Gastroesophageal sphincter (tissue), 4 donors: ENCODE results near the gene GALNT9. TPM values are rescaled to one million over a fixed set of nuclear protein-coding genes. Genes with fewer than 3 reads are reported as not detected.

Experiments used
- ATAC-seq: fragments of 150-250 bp; one replicate; pipeline ENCODE4 v1.9.1; 2016; ENCODE audit warnings: mild to moderate bottlenecking, moderate library complexity
- H3K27ac ChIP-seq, 4 donors: fragments of 200-600 bp; sonication (generic) in 3 of 4; 1 replicate in 3 of 4; 2 replicates in 1 of 4; pipeline ENCODE4 v1.5.1; 2016 to 2019
- H3K27me3 ChIP-seq: fragments of 200-600 bp; sonication (generic); one replicate; pipeline ENCODE4 v1.5.1; 2019
- H3K36me3 ChIP-seq, 2 donors: fragments of 200-600 bp; sonication (generic); one replicate each; pipeline ENCODE4 v1.5.1; 2019; ENCODE audit warnings: control low read depth in 1 of 2
- H3K4me1 ChIP-seq, 3 donors: fragments of 200-600 bp; sonication (generic); 1 replicate in 2 of 3; 2 replicates in 1 of 3; pipeline ENCODE4 v1.5.1; 2016 to 2019; ENCODE audit warnings: control low read depth in 2 of 3
- H3K4me3 ChIP-seq, 2 donors: fragments of 200-600 bp; sonication (generic); one replicate each; pipeline ENCODE4 v1.5.1; 2019; ENCODE audit warnings: mild to moderate bottlenecking in 1 of 2, moderate library complexity in 1 of 2
- H3K9me3 ChIP-seq, 3 donors: fragments of 200-600 bp; sonication (generic); one replicate each; pipeline ENCODE4 v1.5.1; 2017 to 2019; ENCODE audit warnings: control low read depth in 2 of 3
- CTCF ChIP-seq, 4 experiments: fragments of 200-600 bp in 2 of 4; fragments of 450-650 bp in 2 of 4; sonication (generic) in 1 of 4; IDR thresholded peaks; one replicate each; pipeline ENCODE4 v1.5.1; 2017 to 2019; ENCODE audit warnings: antibody characterized with exemption in 4 of 4, mild to moderate bottlenecking in 2 of 4, moderate library complexity in 2 of 4
- EP300 ChIP-seq: sonication (generic); formaldehyde crosslinking; IDR thresholded peaks from one replicate; pipeline ENCODE4 v1.6.1; 2017; ENCODE audit warnings: antibody characterized with exemption, mild to moderate bottlenecking
- POLR2A ChIP-seq, 2 donors: fragments of 450-650 bp; IDR thresholded peaks; one replicate each; pipeline ENCODE4 v1.6.1; 2017; ENCODE audit warnings: antibody characterized with exemption in 2 of 2, mild to moderate bottlenecking in 2 of 2, moderate library complexity in 1 of 2
- POLR2AphosphoS5 ChIP-seq: sonication (generic); formaldehyde crosslinking; IDR thresholded peaks from one replicate; pipeline ENCODE4 v1.6.1; 2017; ENCODE audit warnings: antibody characterized with exemption
- WGBS, 2 donors: methylation state at CpG; one replicate each; pipeline ENCODE4 v1.1.5; 2018; ENCODE audit warnings: low coverage in 1 of 2; 5-methylcytosine and 5-hydroxymethylcytosine counted together
- total RNA-seq, 4 donors: library from RNA; depleted of rRNA; stranded (reverse); fragments of >200 nt; gene quantifications; one replicate each; pipeline ENCODE4 v1.1.0, GENCODE V29; 2016

Gene GALNT9
- total RNA-seq, 4 donors from 2014 or later = 2.0 TPM; not detected in 3

GRCh38 chr12:132289356-132290202, 39.8 kb downstream of the GALNT9 start:
- no peak for ATAC-seq
- H3K27ac ChIP-seq = no peak overlapping the region
- no peaks in the 10 kb centered on the region for H3K9me3 ChIP-seq
- peaks cover 68% of the 10 kb centered on the region for H3K27me3 ChIP-seq
- H3K4me3 ChIP-seq = no peak overlapping the region
- H3K36me3 ChIP-seq = no peaks in the 10 kb centered on the region
- 14 to 17% methylated on average over 1 to 5 of the region's 19 CpGs for WGBS, 2 donors
- no peak for TF ChIP-seq EP300
- TF ChIP-seq POLR2AphosphoS5 = no peak
- no peak for TF ChIP-seq CTCF (IDR thresholded peaks at IDR 0.05)
- TF ChIP-seq POLR2A (IDR thresholded peaks at IDR 0.05) = no peak
- H3K4me1 ChIP-seq = peaks cover 0 to 19% (median 3%) of the 10 kb centered on the region in 3 donors

GRCh38 chr12:132288516-132289215, 40.7 kb downstream of the GALNT9 start:
- no peak overlapping the region for H3K27ac ChIP-seq
- peaks cover 0 to 19% (median 3%) of the 10 kb centered on the region in 3 donors for H3K4me1 ChIP-seq
- H3K36me3 ChIP-seq = no peaks in the 10 kb centered on the region
- no peaks in the 10 kb centered on the region for H3K9me3 ChIP-seq
- 68 to 75% methylated on average over 3 to 21 of the region's 37 CpGs for WGBS, 2 donors
- TF ChIP-seq POLR2AphosphoS5 (no peak), EP300 (no peak), POLR2A (IDR thresholded peaks at IDR 0.05) (no peak), CTCF (IDR thresholded peaks at IDR 0.05) (no peak)
- ATAC-seq = no peak
- H3K4me3 ChIP-seq = no peak overlapping the region
- H3K27me3 ChIP-seq = peaks cover 62% of the 10 kb centered on the region

GRCh38 chr12:132287391-132288238, 41.8 kb downstream of the GALNT9 start:
- H3K27ac ChIP-seq = no peak overlapping the region
- no peak for TF ChIP-seq CTCF (IDR thresholded peaks at IDR 0.05)
- no peak for TF ChIP-seq EP300
- no peak for TF ChIP-seq POLR2AphosphoS5
- no peak for TF ChIP-seq POLR2A (IDR thresholded peaks at IDR 0.05)
- no peak overlapping the region for H3K4me3 ChIP-seq
- no peaks in the 10 kb centered on the region for H3K36me3 ChIP-seq
- 80 to 90% methylated on average over 1 to 3 of the region's 36 CpGs for WGBS, 2 donors
- H3K4me1 ChIP-seq = peaks cover 0 to 19% (median 3%) of the 10 kb centered on the region in 3 donors
- no peak for ATAC-seq
- H3K9me3 ChIP-seq = no peaks in the 10 kb centered on the region
- H3K27me3 ChIP-seq = peaks cover 64% of the 10 kb centered on the region

- ATAC-seq = no peak
- Histone ChIP-seq H3K27ac (no peak overlapping the region), H3K9me3 (no peaks in the 10 kb centered on the region), H3K4me1 (peaks cover 0 to 19% (median 3%) of the 10 kb centered on the region in 3 donors), H3K36me3 (no peaks in the 10 kb centered on the region), H3K4me3 (no peak overlapping the region), H3K27me3 (peaks cover 71% of the 10 kb centered on the region)
- WGBS, 2 donors = no CpG with 5 or more reads among the region's 23 CpGs
- no peak for TF ChIP-seq POLR2AphosphoS5
- no peak for TF ChIP-seq EP300
- no peak for TF ChIP-seq CTCF (IDR thresholded peaks at IDR 0.05)
- no peak for TF ChIP-seq POLR2A (IDR thresholded peaks at IDR 0.05)
These were observed 42.5 kb downstream of the GALNT9 start for GRCh38 chr12:132286912-132287311.
